Activated naive CD8-positive, alpha-beta T cell treated with anti-CD3 and anti-CD28 coated beads, Interleukin-2, amount 50 U/mL, for 16 hours (primary cell): ENCODE measurements around the gene IL18RAP.

ENCODE experiments used
- DNase-seq: peaks from one replicate; pipeline ENCODE4 v3.0.0-alpha.2; 2020; ENCODE audit warnings: low read depth, low spot score

IL18RAP gene

DNA sequence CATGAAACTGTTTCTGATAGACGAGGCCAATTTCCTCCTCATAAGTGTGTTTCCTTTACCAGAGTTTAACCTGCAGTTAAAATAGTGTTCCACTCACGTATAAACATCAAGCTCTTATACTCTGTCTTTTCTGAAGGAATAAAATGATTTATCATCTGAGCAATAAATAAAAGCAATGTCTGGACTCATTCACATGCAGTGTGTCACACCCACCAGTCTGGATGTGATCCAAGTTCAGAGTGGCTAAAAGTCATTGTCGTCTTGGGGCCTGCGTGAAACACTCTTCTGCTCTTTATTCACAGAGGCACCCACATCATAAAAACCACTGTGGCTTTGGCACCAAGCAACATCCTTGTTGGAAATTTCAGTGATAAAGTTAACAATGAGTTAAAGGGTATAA is 30.5 kb downstream of the IL18RAP start:
- no peak for DNase-seq

- no peak for DNase-seq
Measured at GRCh38 chr2:102455061-102455670, 32.2 kb downstream of the IL18RAP start.

DNA sequence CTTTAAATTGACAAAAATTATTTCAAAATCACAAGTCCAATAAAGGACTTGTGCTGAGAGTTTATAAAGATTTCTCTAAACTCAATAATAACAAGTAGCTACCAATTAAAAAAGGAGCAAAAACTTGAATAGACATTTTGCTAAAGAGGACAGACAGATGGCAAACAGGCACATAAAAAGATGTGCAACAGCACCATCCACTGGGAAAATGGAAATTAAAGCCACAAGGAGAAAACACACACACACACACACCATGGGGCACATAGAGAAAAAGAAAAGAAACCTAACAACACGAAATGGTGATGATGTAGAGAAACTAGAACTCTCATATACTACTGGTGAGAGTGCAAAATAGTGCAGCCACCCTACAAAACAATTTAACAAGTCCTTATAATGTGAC is 37.5 kb downstream of the IL18RAP start:
- no peak for DNase-seq

DNA sequence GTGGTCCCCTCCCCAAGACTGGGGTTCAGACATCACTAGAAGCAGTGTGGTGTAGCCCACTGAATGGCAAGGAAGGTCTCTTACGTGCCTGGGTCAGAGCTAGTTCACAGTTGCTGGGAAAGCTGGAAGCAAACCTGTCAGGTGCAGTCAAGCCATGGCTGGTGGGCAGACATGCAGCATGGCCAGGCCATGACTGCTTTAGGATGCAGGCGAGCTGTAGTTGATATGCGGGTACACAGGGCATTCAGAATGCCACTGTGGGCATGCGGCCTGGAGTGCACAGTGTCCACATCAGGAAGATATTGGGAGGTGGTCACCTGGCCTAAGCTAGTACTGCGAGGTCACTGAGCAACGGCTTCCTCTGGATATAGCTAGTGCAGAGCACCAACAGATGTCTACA is 38.2 kb downstream of the IL18RAP start:
- no peak for DNase-seq

GRCh38 chr2:102463160-102463559 is 40.2 kb downstream of the IL18RAP start:
- no peak for DNase-seq

- DNase-seq, result no peak
Measured at GRCh38 chr2:102470168-102470567, 47.2 kb downstream of the IL18RAP start.

DNA sequence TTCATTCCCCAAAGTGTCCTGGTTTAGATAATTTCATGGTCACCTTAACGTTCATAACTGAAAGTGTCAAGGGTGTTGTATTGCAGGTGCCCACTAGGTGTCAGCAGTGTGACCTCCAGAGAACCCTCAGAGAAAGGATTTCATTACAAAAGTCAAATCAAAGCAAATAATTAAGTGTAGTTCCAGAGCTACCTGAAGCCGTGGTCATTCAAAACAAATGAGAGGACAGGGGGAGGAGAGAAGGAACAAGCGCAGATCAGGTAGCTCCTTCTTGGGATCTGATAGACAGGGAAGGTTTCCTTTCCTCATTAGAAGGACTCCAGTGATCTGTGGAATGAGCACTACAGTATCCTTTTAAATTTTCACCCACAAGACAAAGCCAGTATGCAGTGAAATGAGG is 50.1 kb downstream of the IL18RAP start, which contains the start of gene SLC9A4:
Gene SLC9A4 (plus strand): TSS at position 207 of the 400 bp plus-strand sequence. CDS start 534 bp downstream, outside the sequence.
- peak; percentile 34 for DNase-seq

- DNase-seq, result no peak
Measured at GRCh38 chr2:102473631-102474030, 50.7 kb downstream of the IL18RAP start.

DNA sequence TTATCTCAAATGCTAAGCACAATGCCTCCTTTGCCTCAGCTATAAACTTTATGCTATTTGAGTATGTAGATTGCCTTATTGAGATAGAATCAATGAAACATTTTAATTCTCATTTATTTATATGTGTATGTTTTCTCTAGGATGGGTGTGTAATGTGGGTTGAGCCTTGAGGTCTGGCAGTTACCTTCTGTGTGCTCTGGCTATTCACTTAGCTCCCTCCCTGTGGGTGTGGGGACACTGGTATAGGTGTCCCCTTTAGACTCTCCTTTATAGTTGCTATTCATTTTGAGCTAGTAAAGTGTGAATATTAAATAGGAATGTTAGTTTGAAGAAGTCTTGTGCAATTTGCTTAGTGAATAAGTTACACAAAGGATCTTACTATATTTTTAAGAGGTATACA is 51.8 kb downstream of the IL18RAP start:
- no peak for DNase-seq

GRCh38 chr2:102478686-102479470 is 55.9 kb downstream of the IL18RAP start:
- no peak for DNase-seq

GRCh38 chr2:102480285-102481195 is 57.6 kb downstream of the IL18RAP start:
- DNase-seq, result no peak

- DNase-seq, result no peak
Measured at GRCh38 chr2:102481931-102482330, 59.0 kb downstream of the IL18RAP start.

- no peak for DNase-seq
Measured at GRCh38 chr2:102483086-102483485, 60.1 kb downstream of the IL18RAP start.

- no peak for DNase-seq
Measured at GRCh38 chr2:102484310-102485061, 61.5 kb downstream of the IL18RAP start.

DNA sequence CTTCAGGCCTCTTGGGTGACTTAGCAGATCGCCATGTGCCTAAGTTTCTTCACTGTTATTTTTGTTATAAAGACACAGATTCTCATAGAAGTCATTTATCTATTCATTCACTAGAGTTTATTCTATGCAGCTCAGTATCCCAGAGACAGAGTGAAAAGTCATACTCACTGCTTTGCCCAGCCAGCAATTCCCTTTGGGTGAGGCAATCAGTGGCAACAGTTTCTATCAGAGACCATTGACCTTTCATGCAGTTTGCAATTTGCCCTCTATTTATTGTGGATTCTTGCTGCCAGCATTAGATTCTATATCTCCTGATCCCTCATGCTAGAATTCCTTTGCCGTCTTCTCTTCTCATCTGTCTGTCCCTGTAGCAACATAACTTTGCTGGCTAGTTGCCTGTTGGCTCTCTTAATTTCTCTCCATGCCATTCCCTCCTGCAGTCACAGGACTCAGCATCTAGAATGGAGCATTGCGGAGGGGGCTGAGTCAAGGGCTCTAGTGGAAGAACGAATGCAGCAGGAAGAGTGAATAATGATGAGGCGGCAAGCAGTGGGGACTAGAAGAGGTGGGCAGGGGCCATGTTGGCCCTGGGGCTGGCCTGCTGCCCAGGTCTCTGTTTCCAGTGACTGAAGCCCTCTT is 62.3 kb downstream of the IL18RAP start:
- no peak for DNase-seq

GRCh38 chr2:102486941-102487702 is 64.2 kb downstream of the IL18RAP start:
- DNase-seq, result no peak

- DNase-seq, result no peak
Measured at GRCh38 chr2:102487761-102488462, 65.0 kb downstream of the IL18RAP start.

DNA sequence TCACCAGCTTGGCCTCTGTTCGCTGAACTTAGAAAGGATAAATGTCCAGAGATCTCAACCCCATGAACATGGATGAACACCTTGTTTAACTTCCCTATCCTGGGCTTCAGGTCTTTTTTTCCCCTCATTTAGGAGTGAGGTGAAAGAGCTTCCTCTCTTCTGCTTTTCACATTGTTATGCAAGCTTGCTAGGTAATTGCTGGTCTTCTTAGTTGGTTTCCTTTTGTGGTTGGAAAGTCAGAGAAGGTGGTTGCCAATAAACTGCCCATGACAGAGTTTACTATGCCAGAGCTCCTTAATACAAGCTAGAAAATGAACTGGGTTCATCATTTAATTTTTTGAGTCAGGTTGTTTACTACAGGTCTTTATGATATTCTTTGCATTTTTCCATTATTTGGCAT is 66.7 kb downstream of the IL18RAP start:
- no peak for DNase-seq

- no peak for DNase-seq
Measured at GRCh38 chr2:102492006-102492405, 69.0 kb downstream of the IL18RAP start.

DNA sequence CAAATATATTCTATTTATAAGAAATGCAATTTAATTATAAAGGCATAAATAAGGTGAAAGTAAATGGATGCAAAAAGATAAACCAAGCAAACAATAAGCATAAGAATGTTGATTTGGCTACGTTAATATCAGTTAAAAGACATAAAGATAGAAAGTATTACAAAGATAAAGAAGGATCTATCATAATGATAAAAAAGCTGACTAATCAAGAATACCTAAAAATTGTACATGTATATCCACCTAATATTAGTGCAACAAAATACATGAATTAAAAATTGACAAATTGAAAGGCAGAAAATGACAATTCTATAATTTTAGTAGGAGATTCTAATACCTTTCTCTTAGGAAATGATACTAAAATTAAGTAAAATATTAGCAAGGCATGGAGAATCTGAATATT is 71.6 kb downstream of the IL18RAP start:
- DNase-seq, result no peak
